Measurements from ENCODE around the gene PWWP2B. TPM values are rescaled to one million over a fixed set of nuclear protein-coding genes. Genes with fewer than 3 reads are reported as not detected.

Gene PWWP2B
- total RNA-seq, 1 experiment from 2014 or later = 19.3 TPM

GRCh38 chr10:132446661-132447445 is 49.9 kb downstream of the PWWP2B start:
- TF ChIP-seq CTCF (IDR thresholded peaks at IDR 0.05; ENCODE audit: insufficient read depth in 1 of 2, low read depth in 1 of 2, low read length in 1 of 2, severe bottlenecking in 1 of 2, unreplicated experiment in 1 of 2) = peak; percentile 32 to 70
- intact Hi-C loops (cut with micrococcal nuclease; ENCODE audit: unreplicated experiment) = no loop called here
- Histone ChIP-seq H3K27me3 (replicated peaks; ENCODE audit: control insufficient read depth, insufficient read depth, low read length) (no peaks in the 10 kb centered on the region), H3K4me1 (peaks cover 26% of the 10 kb centered on the region), H3K4me3 (ENCODE audit: low read depth, low read length) (no peak overlapping the region), H3K9me3 (no peaks in the 10 kb centered on the region), H3K36me3 (ENCODE audit: control insufficient read depth, insufficient read depth, low read length) (no peaks in the 10 kb centered on the region)
- no peaks in the 10 kb centered on the region for H3K36me3 Mint-ChIP-seq (ENCODE audit: insufficient read depth, unreplicated experiment)
- no peaks in the 10 kb centered on the region for H3K27me3 Mint-ChIP-seq (ENCODE audit: insufficient read depth, unreplicated experiment)
- CTCF ChIA-PET = interaction anchor here (0.5 to 1.0 kb wide), 5 partner anchors 24 to 99 kb away, joined by 3 to 6 read pairs (median 4); partner anchors contain the start of gene PWWP2B
- DNase-seq = peak; percentile 66 to 82
- no TSS peak for BruUV-seq (replicated peaks)
- peak overlapping the region; percentile 52 for H3K4me3 Mint-ChIP-seq (ENCODE audit: unreplicated experiment)
- H3K9me3 Mint-ChIP-seq (ENCODE audit: unreplicated experiment) = no peaks in the 10 kb centered on the region
- POLR2A ChIA-PET = no interaction called here
- H3K27ac Mint-ChIP-seq (ENCODE audit: unreplicated experiment) = peak overlapping the region; percentile 78
- H3K4me1 Mint-ChIP-seq (ENCODE audit: low read depth, unreplicated experiment) = peaks cover 7% of the 10 kb centered on the region

- H3K4me1 ChIP-seq = peaks cover 34% of the 10 kb centered on the region
- peak overlapping the region; percentile 78 for H3K27ac Mint-ChIP-seq (ENCODE audit: unreplicated experiment)
- ChIA-PET POLR2A (no interaction called here), CTCF (interaction anchor here (0.5 to 1.0 kb wide), 4 partner anchors 25 to 87 kb away, joined by 4 to 6 read pairs (median 4); partner anchors contain the start of gene PWWP2B)
- no peak overlapping the region for H3K4me3 ChIP-seq (ENCODE audit: low read depth, low read length)
- H3K36me3 ChIP-seq (ENCODE audit: control insufficient read depth, insufficient read depth, low read length) = no peaks in the 10 kb centered on the region
- H3K9me3 ChIP-seq = no peaks in the 10 kb centered on the region
- intact Hi-C loops (cut with micrococcal nuclease; ENCODE audit: unreplicated experiment) = no loop called here
- no peaks in the 10 kb centered on the region for H3K27me3 ChIP-seq (replicated peaks; ENCODE audit: control insufficient read depth, insufficient read depth, low read length)
- DNase-seq = peak; percentile 53 to 74
- no peaks in the 10 kb centered on the region for H3K9me3 Mint-ChIP-seq (ENCODE audit: unreplicated experiment)
- H3K36me3 Mint-ChIP-seq (ENCODE audit: insufficient read depth, unreplicated experiment) = no peaks in the 10 kb centered on the region
- H3K27me3 Mint-ChIP-seq (ENCODE audit: insufficient read depth, unreplicated experiment) = no peaks in the 10 kb centered on the region
- TF ChIP-seq CTCF (IDR thresholded peaks at IDR 0.05; ENCODE audit: insufficient read depth in 1 of 2, low read depth in 1 of 2, low read length in 1 of 2, severe bottlenecking in 1 of 2, unreplicated experiment in 1 of 2) = no peak
- H3K4me1 Mint-ChIP-seq (ENCODE audit: low read depth, unreplicated experiment) = peaks cover 7% of the 10 kb centered on the region
- no TSS peak for BruUV-seq (replicated peaks)
- H3K4me3 Mint-ChIP-seq (ENCODE audit: unreplicated experiment) = no peak overlapping the region
Measured at GRCh38 chr10:132447446-132448247, 50.6 kb downstream of the PWWP2B start.

GRCh38 chr10:132448248-132448731 is 51.3 kb downstream of the PWWP2B start:
- ChIA-PET POLR2A (no interaction called here), CTCF (no interaction called here)
- Mint-ChIP-seq H3K27me3 (ENCODE audit: insufficient read depth, unreplicated experiment) (no peaks in the 10 kb centered on the region), H3K4me1 (ENCODE audit: low read depth, unreplicated experiment) (peaks cover 7% of the 10 kb centered on the region), H3K4me3 (ENCODE audit: unreplicated experiment) (no peak overlapping the region), H3K36me3 (ENCODE audit: insufficient read depth, unreplicated experiment) (no peaks in the 10 kb centered on the region), H3K9me3 (ENCODE audit: unreplicated experiment) (no peaks in the 10 kb centered on the region), H3K27ac (ENCODE audit: unreplicated experiment) (peak overlapping the region; percentile 78)
- H3K36me3 ChIP-seq (ENCODE audit: control insufficient read depth, insufficient read depth, low read length) = no peaks in the 10 kb centered on the region
- peak in 1 of 2 experiments; percentile 70 for DNase-seq
- intact Hi-C loops (cut with micrococcal nuclease; ENCODE audit: unreplicated experiment) = no loop called here
- H3K9me3 ChIP-seq = no peaks in the 10 kb centered on the region
- no TSS peak for BruUV-seq (replicated peaks)
- peaks cover 37% of the 10 kb centered on the region for H3K4me1 ChIP-seq
- no peaks in the 10 kb centered on the region for H3K27me3 ChIP-seq (replicated peaks; ENCODE audit: control insufficient read depth, insufficient read depth, low read length)
- H3K4me3 ChIP-seq (ENCODE audit: low read depth, low read length) = no peak overlapping the region
- no peak for TF ChIP-seq CTCF (IDR thresholded peaks at IDR 0.05; ENCODE audit: insufficient read depth in 1 of 2, low read depth in 1 of 2, low read length in 1 of 2, severe bottlenecking in 1 of 2, unreplicated experiment in 1 of 2)
